Measurements from ENCODE around the gene BCS1L. TPM values are rescaled to one million over a fixed set of nuclear protein-coding genes. Genes with fewer than 3 reads are reported as not detected.

The BCS1L gene
- total RNA-seq, 1 donor from 2014 or later, result 23.4 TPM

Other genes with a start within 250 kb of the BCS1L start
- not detected for gene VIL1, start 240.6 kb upstream of the BCS1L start, total RNA-seq
- gene USP37, start 91.3 kb upstream of the BCS1L start, total RNA-seq, result 38.7 TPM
- gene CNOT9, start 90.8 kb upstream of the BCS1L start, total RNA-seq, result 39.6 TPM
- 0.31 TPM for gene PLCD4, start 51.8 kb upstream of the BCS1L start, total RNA-seq
- gene ZNF142, start 60 bp upstream of the BCS1L start, total RNA-seq, result 11.9 TPM
- gene RNF25, start 12.3 kb downstream of the BCS1L start, total RNA-seq, result 18.1 TPM
- gene STK36, start 12.4 kb downstream of the BCS1L start, total RNA-seq, result 20.9 TPM
- gene TTLL4, start 51.2 kb downstream of the BCS1L start, total RNA-seq, result 6.7 TPM
- gene CYP27A1, start 122.5 kb downstream of the BCS1L start, total RNA-seq, result 2.8 TPM
- gene PRKAG3, start 172.1 kb downstream of the BCS1L start, total RNA-seq, result not detected
- gene WNT6, start 200.1 kb downstream of the BCS1L start, total RNA-seq, result not detected
- gene WNT10A, start 221.2 kb downstream of the BCS1L start, total RNA-seq, result not detected